Fibroblast of lung (primary cell): ENCODE results near the gene RFFL. TPM values are rescaled to one million over a fixed set of nuclear protein-coding genes. Genes with fewer than 3 reads are reported as not detected.
A peak's percentile ranks its signal among the peaks of the same experiment; 100 is the strongest.

Experiments used
- DNase-seq, 2 donors: peaks; one replicate each; pipeline versions ENCODE4 v3.0.0 to v3.0.0-alpha.2; 2010; ENCODE audit warnings: low read depth in 2 of 2
- H2AFZ ChIP-seq: 2 replicates; pipeline ENCODE4 v1.5.1; 2012; ENCODE audit warnings: low read length, control low read depth, inconsistent platforms
- H3K27ac ChIP-seq: 2 replicates; pipeline ENCODE4 v1.5.1; 2011; ENCODE audit warnings: low read length, control low read depth; ENCODE audit not compliant: insufficient read depth
- H3K27me3 ChIP-seq: 2 replicates; pipeline ENCODE4 v1.5.1; 2011; ENCODE audit warnings: mild to moderate bottlenecking, low read length; ENCODE audit not compliant: control insufficient read depth, insufficient read depth
- H3K36me3 ChIP-seq: 2 replicates; pipeline ENCODE4 v1.5.1; 2011; ENCODE audit warnings: low read length; ENCODE audit not compliant: control insufficient read depth, insufficient read depth
- H3K4me1 ChIP-seq: 2 replicates; pipeline ENCODE4 v1.5.1; 2011; ENCODE audit warnings: low read length; ENCODE audit not compliant: control insufficient read depth, insufficient read depth; ENCODE audit errors: extremely low read depth
- H3K4me2 ChIP-seq: 2 replicates; pipeline ENCODE4 v1.5.1; 2011; ENCODE audit warnings: low read length, control low read depth; ENCODE audit not compliant: insufficient read depth; ENCODE audit errors: extremely low read depth
- H3K4me3 ChIP-seq, 4 experiments: fragments of 200-600 bp in 1 of 4; sonication (generic) in 1 of 4; replicated peaks in 1 of 4; 2 replicates each; pipeline ENCODE4 v1.5.1; 2011 to 2016; ENCODE audit warnings: low read length in 4 of 4, low read depth in 3 of 4, mild to moderate bottlenecking in 3 of 4, control low read depth in 2 of 4, inconsistent platforms in 1 of 4, mixed read lengths in 1 of 4; ENCODE audit not compliant: insufficient read depth in 1 of 4; ENCODE audit errors: control extremely low read depth in 1 of 4
- H3K79me2 ChIP-seq: 2 replicates; pipeline ENCODE4 v1.5.1; 2012; ENCODE audit warnings: mild to moderate bottlenecking, low read length, inconsistent platforms; ENCODE audit not compliant: control insufficient read depth, insufficient read depth
- H3K9ac ChIP-seq: 2 replicates; pipeline ENCODE4 v1.5.1; 2011; ENCODE audit warnings: mild to moderate bottlenecking, low read length, control low read depth; ENCODE audit not compliant: insufficient read depth
- H3K9me3 ChIP-seq: 2 replicates; pipeline ENCODE4 v1.5.1; 2012; ENCODE audit warnings: low read depth, low read length; ENCODE audit not compliant: control insufficient read depth, insufficient read depth
- H4K20me1 ChIP-seq: 2 replicates; pipeline ENCODE4 v1.5.1; 2011; ENCODE audit warnings: low read length; ENCODE audit not compliant: control insufficient read depth, insufficient read depth; ENCODE audit errors: extremely low read depth
- EZH2 ChIP-seq: IDR thresholded peaks from 2 replicates; pipeline ENCODE4 v1.5.1; 2012; ENCODE audit warnings: low read length, control low read depth, mild to moderate bottlenecking; ENCODE audit errors: missing control alignments
- polyA plus RNA-seq, 2 donors: library from polyadenylated mRNA; depleted of rRNA in 1 of 2; stranded (reverse) in 1 of 2; unstranded in 1 of 2; fragments of >200 nt; gene quantifications; 2 replicates each; pipeline ENCODE4 v1.2.1, GENCODE V29; 2011 to 2012; ENCODE audit warnings: missing spikeins in 1 of 2
- total RNA-seq: library from RNA; depleted of rRNA; stranded (reverse); fragments of >200 nt; gene quantifications from 2 replicates; pipeline ENCODE4 v1.2.1, GENCODE V29; 2014
- TF ChIP-seq, protein P1 (sequence below), 2 donors: IDR thresholded peaks in 1 of 2; conservative IDR thresholded peaks in 1 of 2; 1 replicate in 1 of 2; 2 replicates in 1 of 2; pipeline ENCODE4 v1.5.1; 2011 to 2012; ENCODE audit warnings: low read length in 2 of 2, control low read depth in 1 of 2, inconsistent platforms in 1 of 2, low read depth in 1 of 2, mild to moderate bottlenecking in 1 of 2

The RFFL gene
- total and polyA plus RNA-seq, 2 donors (not counting 1 experiment from before 2014, with no cell fraction given) = 10.1 to 15.9 TPM

DNA sequence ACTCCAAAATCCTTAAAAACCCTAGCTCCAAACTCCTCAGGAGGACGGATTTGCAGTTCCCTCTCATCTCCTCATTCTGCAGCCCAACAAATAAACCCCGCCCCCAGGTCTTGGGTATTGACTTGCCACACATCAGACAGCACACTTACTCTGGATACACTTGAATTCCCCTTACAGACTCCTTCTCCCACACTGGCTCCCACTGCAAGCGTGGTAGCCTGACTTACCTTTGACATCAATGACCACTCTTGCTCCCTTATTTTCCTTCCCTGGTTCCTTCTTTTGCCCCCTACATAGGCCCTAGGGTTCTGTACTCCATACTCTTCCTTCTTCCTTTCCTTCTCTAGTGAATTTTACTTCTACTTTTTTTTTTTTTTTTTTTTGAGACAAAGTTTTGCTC is 7.5 kb downstream of the RFFL start:
- Histone ChIP-seq H3K9me3 (no peaks in the 10 kb centered on the region), H2AFZ (no peak overlapping the region), H3K9ac (no peak overlapping the region), H3K4me3 (no peak overlapping the region), H3K27ac (no peak overlapping the region), H3K4me2 (no peak overlapping the region), H4K20me1 (no peaks in the 10 kb centered on the region), H3K36me3 (no peaks in the 10 kb centered on the region), H3K79me2 (peaks cover 3% of the 10 kb centered on the region), H3K4me1 (peaks cover 7% of the 10 kb centered on the region), H3K27me3 (no peaks in the 10 kb centered on the region)
- DNase-seq = no peak
- no peak for TF ChIP-seq EZH2
- TF ChIP-seq, protein P1, sequence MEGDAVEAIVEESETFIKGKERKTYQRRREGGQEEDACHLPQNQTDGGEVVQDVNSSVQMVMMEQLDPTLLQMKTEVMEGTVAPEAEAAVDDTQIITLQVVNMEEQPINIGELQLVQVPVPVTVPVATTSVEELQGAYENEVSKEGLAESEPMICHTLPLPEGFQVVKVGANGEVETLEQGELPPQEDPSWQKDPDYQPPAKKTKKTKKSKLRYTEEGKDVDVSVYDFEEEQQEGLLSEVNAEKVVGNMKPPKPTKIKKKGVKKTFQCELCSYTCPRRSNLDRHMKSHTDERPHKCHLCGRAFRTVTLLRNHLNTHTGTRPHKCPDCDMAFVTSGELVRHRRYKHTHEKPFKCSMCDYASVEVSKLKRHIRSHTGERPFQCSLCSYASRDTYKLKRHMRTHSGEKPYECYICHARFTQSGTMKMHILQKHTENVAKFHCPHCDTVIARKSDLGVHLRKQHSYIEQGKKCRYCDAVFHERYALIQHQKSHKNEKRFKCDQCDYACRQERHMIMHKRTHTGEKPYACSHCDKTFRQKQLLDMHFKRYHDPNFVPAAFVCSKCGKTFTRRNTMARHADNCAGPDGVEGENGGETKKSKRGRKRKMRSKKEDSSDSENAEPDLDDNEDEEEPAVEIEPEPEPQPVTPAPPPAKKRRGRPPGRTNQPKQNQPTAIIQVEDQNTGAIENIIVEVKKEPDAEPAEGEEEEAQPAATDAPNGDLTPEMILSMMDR (conservative IDR thresholded peaks at IDR 0.05 in 1 of 2, IDR thresholded peaks at IDR 0.05 in 1 of 2; ENCODE audit: low read depth in 1 of 2, low read length in 2 of 2) = no peak

- Histone ChIP-seq H3K27ac (no peak overlapping the region), H3K4me2 (no peak overlapping the region), H4K20me1 (no peaks in the 10 kb centered on the region), H3K79me2 (peaks cover 18% of the 10 kb centered on the region), H3K36me3 (no peaks in the 10 kb centered on the region), H3K4me3 (no peak overlapping the region), H2AFZ (no peak overlapping the region), H3K9me3 (no peaks in the 10 kb centered on the region), H3K4me1 (peaks cover 7% of the 10 kb centered on the region), H3K9ac (no peak overlapping the region), H3K27me3 (no peaks in the 10 kb centered on the region)
- no peak for TF ChIP-seq EZH2
- TF ChIP-seq, protein P1 (conservative IDR thresholded peaks at IDR 0.05 in 1 of 2, IDR thresholded peaks at IDR 0.05 in 1 of 2; ENCODE audit: low read depth in 1 of 2, low read length in 2 of 2) = no peak
- peak in 1 of 2 donors; percentile 7 for DNase-seq
Measured at GRCh38 chr17:35053204-35053603, 10.3 kb downstream of the RFFL start.

GRCh38 chr17:35052780-35053179 is 10.7 kb downstream of the RFFL start:
- H3K36me3 ChIP-seq = no peaks in the 10 kb centered on the region
- H3K4me2 ChIP-seq = no peak overlapping the region
- peak in 1 of 2 donors; percentile 45 for DNase-seq
- H3K4me1 ChIP-seq = peaks cover 7% of the 10 kb centered on the region
- H3K79me2 ChIP-seq = peaks cover 18% of the 10 kb centered on the region
- H3K27me3 ChIP-seq = no peaks in the 10 kb centered on the region
- no peaks in the 10 kb centered on the region for H3K9me3 ChIP-seq
- no peak overlapping the region for H3K27ac ChIP-seq
- no peak overlapping the region for H2AFZ ChIP-seq
- TF ChIP-seq, protein P1 (conservative IDR thresholded peaks at IDR 0.05 in 1 of 2, IDR thresholded peaks at IDR 0.05 in 1 of 2; ENCODE audit: low read depth in 1 of 2, low read length in 2 of 2) = no peak
- no peak for TF ChIP-seq EZH2
- no peak overlapping the region for H3K4me3 ChIP-seq
- H4K20me1 ChIP-seq = no peaks in the 10 kb centered on the region
- H3K9ac ChIP-seq = no peak overlapping the region
